ENCODE data around the gene MRPL52.

- TF ChIP-seq CTCF (conservative IDR thresholded peaks at IDR 0.05; ENCODE audit: low read depth, low read length), result no peak
- TF ChIP-seq EZH2 (IDR thresholded peaks at IDR 0.05; ENCODE audit: low read length, unreplicated experiment), result no peak
Observed at GRCh38 chr14:22814941-22815713, 14.6 kb upstream of the MRPL52 start, which contains the start of gene SLC7A7.

Data from PC-3 (cell line).